Adipose tissue (tissue), 3 donors: Measurements from ENCODE around the gene TMCO4. TPM values are rescaled to one million over a fixed set of nuclear protein-coding genes. Genes with fewer than 3 reads are reported as not detected.
"Not testable (repeated sequence)": the region's sequence is repeated elsewhere in the genome, so short reads cannot be mapped to it uniquely, and the experiment has no call there.

ENCODE experiments used
- H3K27ac ChIP-seq: one replicate; pipeline ENCODE4 v1.5.1; 2013; ENCODE audit warnings: low read depth, low read length
- WGBS, 3 donors: extraction: QIAGEN DNeasy Blood & Tissue Kit; methylation state at CpG; one replicate each; pipeline ENCODE4 v1.1.7; 2013; 5-methylcytosine and 5-hydroxymethylcytosine counted together
- polyA plus RNA-seq, 3 donors: library from polyadenylated mRNA; stranded (reverse); fragments of 200-250 nt; gene quantifications; one replicate each; pipeline ENCODE4 v1.2.3, GENCODE V29; 2013
- donor health status: healthy with polysubstance abuse.
- donor health status: Bipolar disorder and iron deficiency.
- donor health status: healthy.

Gene TMCO4
- polyA plus RNA-seq, 3 donors, result 17.0 to 23.2 (median 19.0) TPM

- WGBS, 3 donors, result 75 to 92% (median 79%) methylated on average over 9 of the region's 9 CpGs
- H3K27ac ChIP-seq, result not testable (repeated sequence)
Observed at GRCh38 chr1:19790061-19790975, 9.4 kb downstream of the TMCO4 start.

DNA sequence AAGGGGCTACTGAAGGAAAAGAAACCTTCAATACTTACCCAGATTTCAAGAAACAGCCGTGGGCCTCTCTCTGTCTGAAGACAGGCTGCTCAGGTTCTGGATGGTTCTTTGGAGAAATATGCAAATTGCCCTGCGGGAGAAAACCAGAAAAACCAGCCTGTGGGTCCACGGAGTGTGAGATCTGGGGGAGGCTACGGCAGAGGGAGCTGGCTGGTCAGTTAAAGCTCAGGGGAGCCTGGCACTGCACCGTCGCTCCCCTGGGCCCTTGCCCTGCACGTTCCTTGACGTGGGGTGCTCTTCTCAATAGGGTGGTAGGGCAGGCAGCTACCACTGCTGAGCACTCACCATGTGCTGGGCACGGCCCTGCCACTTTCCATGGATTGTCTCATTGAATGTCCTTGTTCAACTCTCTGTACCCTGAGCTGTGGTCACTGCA is 12.7 kb downstream of the TMCO4 start:
- H3K27ac ChIP-seq, result no peak overlapping the region
- 23 to 81% (median 81%) methylated on average over 9 of the region's 9 CpGs for WGBS, 3 donors

GRCh38 chr1:19785660-19786059 is 14.1 kb downstream of the TMCO4 start:
- H3K27ac ChIP-seq, result no peak overlapping the region
- WGBS, 3 donors, result 68 to 72% (median 71%) methylated on average over 4 of the region's 4 CpGs

GRCh38 chr1:19780267-19780877 is 19.3 kb downstream of the TMCO4 start:
- no peak overlapping the region for H3K27ac ChIP-seq
- 84 to 90% (median 86%) methylated on average over 11 of the region's 11 CpGs for WGBS, 3 donors

DNA sequence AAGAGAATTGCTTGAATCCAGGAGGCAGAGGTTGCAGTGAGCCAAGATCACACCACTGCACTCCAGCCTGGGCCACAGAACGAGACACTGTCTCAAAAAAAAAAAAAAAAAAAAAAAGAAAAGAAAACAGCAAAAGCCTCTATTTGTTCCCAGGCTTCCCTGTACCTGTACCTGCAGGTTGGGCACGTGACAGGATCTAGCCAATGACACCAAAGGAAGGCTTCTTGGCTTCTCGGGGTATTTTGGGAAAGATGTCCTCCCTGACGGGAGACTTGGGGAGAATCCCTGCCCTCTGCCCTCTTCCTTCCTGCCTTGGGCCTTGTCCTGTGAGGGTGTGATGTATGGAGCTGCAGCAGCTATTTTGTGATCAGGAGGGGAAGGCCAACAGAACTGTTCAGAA is 22.8 kb downstream of the TMCO4 start:
- H3K27ac ChIP-seq, result no peak overlapping the region
- 95 to 96% (median 95%) methylated on average over 3 to 4 of the region's 4 CpGs for WGBS, 3 donors

- 85 to 94% (median 94%) methylated on average over 5 of the region's 5 CpGs for WGBS, 3 donors
- no peak overlapping the region for H3K27ac ChIP-seq
Observed at GRCh38 chr1:19776287-19776686, 23.4 kb downstream of the TMCO4 start.

- 95 to 99% (median 98%) methylated on average over 9 of the region's 9 CpGs for WGBS, 3 donors
- H3K27ac ChIP-seq, result no peak overlapping the region
Observed at GRCh38 chr1:19775831-19776230, 23.9 kb downstream of the TMCO4 start.

- whole genome bisulfite sequencing, 3 donors, result 93 to 95% (median 94%) methylated on average over 6 of the region's 6 CpGs
- H3K27ac ChIP-seq, result no peak overlapping the region
Observed at GRCh38 chr1:19775317-19775716, 24.4 kb downstream of the TMCO4 start.

DNA sequence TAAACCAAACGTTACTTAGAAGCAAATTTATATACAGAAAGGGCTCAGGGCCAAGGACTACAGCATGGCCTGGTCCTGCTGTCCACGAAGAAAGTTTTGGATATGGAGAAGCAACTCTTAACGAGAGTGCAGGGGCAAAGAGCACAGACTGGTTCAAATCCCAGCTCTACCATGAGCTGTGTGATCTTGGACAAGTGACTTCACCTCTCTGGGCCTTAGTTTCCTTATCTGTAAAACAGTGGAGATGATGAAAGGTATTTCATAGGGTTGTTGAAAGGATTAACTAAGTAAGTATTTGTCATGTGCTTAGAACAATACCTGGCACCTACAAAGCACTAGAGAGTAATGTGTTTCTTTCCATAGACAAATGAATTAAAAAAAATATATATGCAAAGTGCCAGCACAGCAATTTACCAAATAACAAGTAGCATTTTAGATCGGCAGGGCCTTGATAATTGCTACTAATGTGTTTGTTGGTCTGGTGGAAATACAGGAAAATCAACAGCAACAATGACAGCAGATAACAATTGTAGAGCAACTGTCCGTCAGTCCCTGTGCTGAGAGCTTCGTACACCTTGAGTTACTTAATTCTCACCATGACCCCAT is 25.4 kb downstream of the TMCO4 start:
- WGBS, 3 donors, result 75 to 82% (median 82%) methylated on average over 6 of the region's 6 CpGs

DNA sequence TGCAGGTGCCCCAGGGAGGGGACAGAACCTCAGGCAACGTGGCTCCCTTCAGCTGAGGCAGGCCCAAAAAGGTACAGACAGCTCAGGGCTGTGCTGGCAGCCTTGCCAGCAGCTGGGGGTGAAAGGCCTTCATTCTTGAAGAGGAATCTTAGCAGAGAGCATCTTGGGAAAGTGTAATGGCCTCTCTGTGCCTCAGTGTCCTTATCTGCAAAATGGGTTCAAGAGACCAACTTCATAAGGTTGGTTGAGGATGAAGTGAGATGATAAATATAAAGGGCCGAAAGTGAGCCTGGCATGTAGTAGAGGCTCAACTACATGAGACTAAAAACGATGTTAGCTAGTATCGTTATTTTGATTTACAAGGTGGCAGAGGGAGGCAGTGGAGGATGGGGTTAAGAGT is 26.2 kb downstream of the TMCO4 start:
- WGBS, 3 donors, result 75 to 93% (median 87%) methylated on average over 4 of the region's 4 CpGs
- no peak overlapping the region for H3K27ac ChIP-seq

More for the DNA sequence above, 25.4 kb downstream of the TMCO4 start:
- no peak overlapping the region for H3K27ac ChIP-seq

- H3K27ac ChIP-seq, result no peak overlapping the region
- 83 to 87% (median 86%) methylated on average over 9 of the region's 9 CpGs for WGBS, 3 donors
Observed at GRCh38 chr1:19772053-19772452, 27.7 kb downstream of the TMCO4 start.

GRCh38 chr1:19771350-19771749 is 28.4 kb downstream of the TMCO4 start:
- 94 to 98% (median 96%) methylated on average over 6 of the region's 6 CpGs for WGBS, 3 donors
- H3K27ac ChIP-seq, result no peak overlapping the region

DNA sequence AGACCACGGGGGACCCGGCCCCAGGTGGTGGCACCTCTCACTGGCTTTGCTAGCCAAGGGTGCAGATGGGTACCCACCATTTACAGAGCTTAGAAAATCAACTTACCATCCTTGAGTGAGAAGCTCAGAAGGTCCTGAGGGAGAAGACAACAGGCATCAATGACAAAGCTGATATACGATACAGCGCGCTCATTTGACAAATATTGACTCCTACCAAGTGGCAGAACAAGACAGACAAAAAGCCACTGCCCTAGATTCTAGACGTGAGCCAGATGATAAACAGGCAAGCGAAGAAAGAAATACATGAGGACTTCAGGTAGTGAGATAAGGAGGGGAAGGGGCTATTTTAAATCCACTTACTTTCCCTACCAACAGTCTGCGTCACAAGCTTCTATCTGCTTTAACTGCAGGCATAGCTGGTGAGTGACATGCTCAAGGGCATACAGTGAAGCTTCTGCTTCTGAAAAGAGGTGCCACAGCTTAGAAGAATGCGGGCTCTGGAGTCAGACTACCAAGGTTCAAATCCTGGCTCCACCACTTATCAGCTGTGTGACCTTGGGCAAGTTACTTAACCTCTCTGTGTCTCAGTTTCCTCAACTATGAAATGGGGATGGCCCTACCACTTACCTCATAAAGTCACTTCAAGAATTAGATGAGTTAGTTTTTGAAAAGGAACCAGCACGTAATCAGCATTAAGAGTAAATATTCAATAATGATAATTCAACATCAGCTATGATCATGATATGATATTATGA is 29.1 kb downstream of the TMCO4 start:
- 83 to 86% (median 83%) methylated on average over 10 of the region's 10 CpGs for WGBS, 3 donors
- H3K27ac ChIP-seq, result no peak overlapping the region

- 76 to 81% (median 80%) methylated on average over 10 of the region's 10 CpGs for WGBS, 3 donors
- H3K27ac ChIP-seq, result no peak overlapping the region
Observed at GRCh38 chr1:19769211-19769932, 30.3 kb downstream of the TMCO4 start.

- H3K27ac ChIP-seq, result no peak overlapping the region
- 81 to 87% (median 87%) methylated on average over 18 of the region's 18 CpGs for WGBS, 3 donors
Observed at GRCh38 chr1:19768353-19769210, 31.1 kb downstream of the TMCO4 start.

DNA sequence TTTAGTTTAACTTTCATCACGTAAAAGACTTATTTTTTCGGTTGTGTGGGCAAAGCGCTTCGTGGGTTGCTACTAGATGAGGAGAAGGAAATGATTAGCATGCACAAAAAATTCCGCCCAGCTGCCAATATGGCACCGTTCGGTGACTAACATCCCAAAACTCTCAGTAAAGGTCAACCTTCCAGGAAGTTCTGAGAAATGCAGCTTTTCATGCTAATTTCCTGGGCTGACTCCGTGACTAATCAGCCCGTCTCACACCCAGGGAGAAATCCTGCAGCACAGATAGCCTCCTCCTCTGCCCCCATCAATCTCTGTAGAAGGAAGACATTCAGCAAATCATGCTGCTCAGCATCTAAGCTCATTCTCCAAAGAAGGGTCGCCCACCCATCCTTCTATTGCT is 34.1 kb downstream of the TMCO4 start:
- 71 to 84% (median 75%) methylated on average over 10 of the region's 10 CpGs for WGBS, 3 donors
- no peak overlapping the region for H3K27ac ChIP-seq

GRCh38 chr1:19764848-19765247 is 34.9 kb downstream of the TMCO4 start:
- WGBS, 3 donors, result 79 to 89% (median 87%) methylated on average over 5 of the region's 5 CpGs

More at GRCh38 chr1:19764848-19765247, 34.9 kb downstream of the TMCO4 start:
- H3K27ac ChIP-seq, result no peak overlapping the region
